ENCODE measurements around the gene MED12.

GRCh38 chrX:71085900-71086299 lies 32.5 kb upstream of the MED12 start:
- TF ChIP-seq CTCF (IDR thresholded peaks at IDR 0.05; ENCODE audit: insufficient read depth, low read depth, low read length): no peak
- TF ChIP-seq EZH2 (IDR thresholded peaks at IDR 0.05; ENCODE audit: insufficient read depth, low read length): no peak

All from astrocyte (in vitro differentiated cells and primary cell).